Epithelial cell of proximal tubule (primary cell): ENCODE data around the gene PATJ. TPM values are rescaled to one million over a fixed set of nuclear protein-coding genes. Genes with fewer than 3 reads are reported as not detected.
A peak's percentile ranks its signal among the peaks of the same experiment; 100 is the strongest.
"Not testable (repeated sequence)": the region's sequence is repeated elsewhere in the genome, so short reads cannot be mapped to it uniquely, and the experiment has no call there.

Experiments used
- DNase-seq: peaks from one replicate; pipeline ENCODE4 v3.0.0-alpha.2; 2011; ENCODE audit warnings: low read depth
- H3K4me3 ChIP-seq: 2 replicates; pipeline ENCODE4 v1.5.1; 2011; ENCODE audit warnings: low read depth, mild to moderate bottlenecking, low read length
- total RNA-seq: library from RNA; depleted of rRNA; stranded (reverse); fragments of >200 nt; gene quantifications from 2 replicates; pipeline ENCODE4 v1.2.3, GENCODE V29; 2015
- TF ChIP-seq, protein P1 (sequence below): conservative IDR thresholded peaks from 2 replicates; pipeline ENCODE4 v1.5.1; 2012; ENCODE audit warnings: low read depth, mild to moderate bottlenecking, low read length

PATJ gene
- total RNA-seq, 1 donor from 2014 or later: 42.1 TPM

DNA sequence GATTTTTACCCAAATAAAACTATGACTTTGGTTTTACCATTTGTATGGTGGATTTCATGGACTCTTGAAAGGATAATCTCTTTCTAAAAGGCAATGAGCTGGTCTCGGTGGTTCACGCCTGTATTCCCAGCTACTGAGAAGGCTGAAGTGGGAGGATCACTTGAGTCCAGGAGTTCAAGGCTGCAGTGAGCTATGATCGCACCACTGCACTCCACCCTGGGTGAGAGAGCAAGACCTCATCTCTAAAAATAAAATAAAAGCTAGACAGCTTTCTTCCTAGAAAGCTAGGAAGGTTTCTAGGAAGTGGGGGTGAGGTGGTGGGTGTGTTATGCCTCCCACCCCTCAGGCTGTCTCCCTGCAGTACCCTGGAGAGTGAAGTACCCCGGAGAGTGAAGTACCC, 398.4 kb downstream of the PATJ start:
- DNase-seq: no peak
- no peak overlapping the region for H3K4me3 ChIP-seq
- TF ChIP-seq, protein P1, sequence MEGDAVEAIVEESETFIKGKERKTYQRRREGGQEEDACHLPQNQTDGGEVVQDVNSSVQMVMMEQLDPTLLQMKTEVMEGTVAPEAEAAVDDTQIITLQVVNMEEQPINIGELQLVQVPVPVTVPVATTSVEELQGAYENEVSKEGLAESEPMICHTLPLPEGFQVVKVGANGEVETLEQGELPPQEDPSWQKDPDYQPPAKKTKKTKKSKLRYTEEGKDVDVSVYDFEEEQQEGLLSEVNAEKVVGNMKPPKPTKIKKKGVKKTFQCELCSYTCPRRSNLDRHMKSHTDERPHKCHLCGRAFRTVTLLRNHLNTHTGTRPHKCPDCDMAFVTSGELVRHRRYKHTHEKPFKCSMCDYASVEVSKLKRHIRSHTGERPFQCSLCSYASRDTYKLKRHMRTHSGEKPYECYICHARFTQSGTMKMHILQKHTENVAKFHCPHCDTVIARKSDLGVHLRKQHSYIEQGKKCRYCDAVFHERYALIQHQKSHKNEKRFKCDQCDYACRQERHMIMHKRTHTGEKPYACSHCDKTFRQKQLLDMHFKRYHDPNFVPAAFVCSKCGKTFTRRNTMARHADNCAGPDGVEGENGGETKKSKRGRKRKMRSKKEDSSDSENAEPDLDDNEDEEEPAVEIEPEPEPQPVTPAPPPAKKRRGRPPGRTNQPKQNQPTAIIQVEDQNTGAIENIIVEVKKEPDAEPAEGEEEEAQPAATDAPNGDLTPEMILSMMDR: no peak

DNA sequence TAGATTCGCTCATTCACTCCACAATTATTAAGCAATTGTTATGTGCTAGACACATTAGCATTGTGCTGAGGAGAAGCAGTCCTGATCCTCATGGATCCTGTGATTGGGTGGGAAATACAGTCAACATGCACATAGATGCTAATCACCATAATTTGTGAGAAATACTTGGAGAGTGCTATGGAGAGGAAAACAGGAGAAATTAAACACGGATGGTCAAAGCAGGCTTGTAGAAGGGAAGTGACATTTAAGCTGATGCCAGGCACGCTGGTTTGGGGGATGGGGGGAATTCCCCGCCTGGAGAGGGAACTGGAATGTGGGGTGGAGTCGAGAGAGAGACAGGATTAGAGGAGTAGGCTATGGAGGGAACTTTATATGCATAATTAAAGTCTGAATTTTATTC, 400.2 kb downstream of the PATJ start:
- H3K4me3 ChIP-seq: no peak overlapping the region
- DNase-seq: no peak
- TF ChIP-seq, protein P1: no peak

DNA sequence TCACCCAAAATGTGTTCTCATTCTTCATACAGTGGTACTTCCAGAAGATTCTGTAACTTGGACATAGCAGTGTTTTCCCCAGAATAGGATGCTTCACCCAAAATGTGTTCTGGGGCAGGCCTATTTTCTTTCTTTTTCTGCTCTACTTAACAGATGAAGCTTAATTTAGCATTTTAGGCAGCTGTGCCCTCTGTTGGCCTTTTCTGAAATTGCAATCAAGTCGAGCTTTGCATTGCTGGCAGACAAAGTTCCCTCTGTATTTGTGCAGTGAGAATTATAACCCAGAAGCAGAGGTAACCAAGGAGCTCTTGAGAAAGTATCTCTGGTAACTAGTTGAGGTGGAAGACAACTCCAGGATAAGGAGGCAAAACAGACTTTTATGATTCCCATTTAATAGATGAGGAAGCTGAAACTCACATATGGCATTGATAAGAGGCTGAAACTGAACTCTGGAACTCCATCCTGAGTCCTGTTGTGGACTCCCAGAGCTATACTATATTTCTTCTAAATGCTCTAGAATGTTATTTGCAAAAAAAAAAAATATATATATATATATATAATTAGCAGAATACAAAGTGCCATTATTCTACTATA, 402.1 kb downstream of the PATJ start:
- DNase-seq: no peak
- TF ChIP-seq, protein P1: peak; percentile 75

DNA sequence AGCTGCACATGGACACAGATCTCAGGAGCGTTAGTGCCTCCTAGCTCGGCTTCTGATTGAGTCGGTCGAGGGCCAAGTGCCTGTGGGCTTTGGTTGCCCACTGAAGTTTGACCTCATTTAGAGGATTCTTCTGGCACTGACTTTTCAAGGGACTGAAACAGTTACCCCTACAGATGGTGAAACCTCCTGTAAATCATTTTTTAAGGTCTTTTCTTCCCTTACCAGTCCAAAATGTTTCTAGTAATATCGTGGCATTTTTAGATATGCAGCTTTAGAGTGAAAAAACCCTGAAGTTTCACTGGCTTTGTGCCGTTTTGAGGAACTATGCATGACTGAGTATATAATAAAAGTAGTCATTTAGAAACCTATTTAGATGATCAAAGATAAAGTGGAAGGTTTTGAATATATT, 417.7 kb downstream of the PATJ start:
- TF ChIP-seq, protein P1: no peak
- no peak for DNase-seq
- no peak overlapping the region for H3K4me3 ChIP-seq

More for the DNA sequence above, 402.1 kb downstream of the PATJ start:
- no peak overlapping the region for H3K4me3 ChIP-seq

DNA sequence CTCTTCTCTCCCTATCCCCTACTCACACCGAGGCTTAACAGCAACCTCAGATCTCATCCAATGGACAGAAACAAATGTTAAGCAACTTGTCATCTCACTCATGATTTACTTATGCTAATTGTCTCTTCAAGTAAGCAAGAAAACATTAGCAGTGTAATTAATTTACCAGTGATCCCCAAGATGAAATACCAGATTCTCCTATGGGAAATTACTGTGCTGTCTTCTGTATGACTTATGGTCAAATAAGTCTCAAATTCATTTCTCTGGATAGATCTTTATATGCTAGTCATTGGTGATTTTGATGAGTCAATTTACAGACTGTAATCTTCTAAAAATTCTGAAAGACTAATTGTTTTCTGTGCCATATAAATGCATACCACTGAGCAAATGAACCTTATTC, 419.4 kb downstream of the PATJ start:
- TF ChIP-seq, protein P1: no peak
- DNase-seq: no peak

DNA sequence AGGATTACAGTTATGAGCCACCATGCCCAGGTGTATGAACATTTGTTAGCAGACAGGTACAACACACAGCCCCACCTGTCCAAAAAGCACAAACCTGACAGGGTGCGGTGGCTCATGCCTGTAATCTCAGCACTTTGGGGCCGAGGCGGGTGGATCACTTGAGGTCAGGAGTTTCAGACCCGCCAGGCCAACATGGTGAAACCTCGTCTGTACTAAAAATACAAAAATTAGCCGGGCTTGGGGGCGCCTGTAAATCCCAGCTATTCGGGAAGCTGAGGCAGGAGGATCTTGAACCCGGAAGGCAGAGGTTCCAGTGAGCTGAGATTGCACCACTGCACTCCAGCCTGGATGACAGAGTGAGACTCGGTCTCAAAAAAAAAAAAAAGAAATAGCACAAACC, 428.1 kb downstream of the PATJ start:
- not testable (repeated sequence) for DNase-seq, H3K4me3 ChIP-seq

More for the DNA sequence above, 419.4 kb downstream of the PATJ start:
- no peak overlapping the region for H3K4me3 ChIP-seq

DNA sequence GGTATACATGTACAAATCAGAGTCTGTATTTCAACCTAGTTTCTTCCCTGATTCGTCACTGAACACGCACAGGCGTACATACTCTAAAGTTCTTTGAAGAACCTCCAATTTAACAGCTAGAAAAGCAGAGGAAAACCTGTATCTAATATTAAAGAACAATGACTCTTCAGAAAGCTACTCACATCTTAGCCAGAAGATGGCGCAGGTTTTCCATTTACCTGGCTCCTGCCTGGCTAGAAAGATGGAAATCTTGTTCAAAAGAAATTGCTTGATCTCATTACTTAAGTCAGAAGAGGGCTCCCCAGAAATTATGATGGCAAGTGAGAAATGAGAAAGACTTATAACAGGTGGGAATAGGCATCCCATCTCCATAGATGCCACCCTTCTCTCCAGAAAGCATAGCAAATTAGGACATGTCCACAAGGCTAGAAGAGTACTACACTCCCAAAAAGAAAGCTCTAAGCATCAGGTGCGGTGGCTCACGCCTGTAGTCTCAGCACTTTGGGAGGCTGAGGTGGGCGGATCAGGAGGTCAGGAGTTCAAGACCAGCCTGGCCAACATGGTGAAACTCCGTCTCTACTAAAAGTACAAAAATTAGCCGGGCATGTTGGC, 433.4 kb downstream of the PATJ start:
- TF ChIP-seq, protein P1: peak; percentile 83
- no peak overlapping the region for H3K4me3 ChIP-seq
- no peak for DNase-seq
